Aorta (tissue), 5 donors: ENCODE measurements around the gene DCXR. TPM values are rescaled to one million over a fixed set of nuclear protein-coding genes. Genes with fewer than 3 reads are reported as not detected.
A peak's percentile ranks its signal among the peaks of the same experiment; 100 is the strongest.
"Not testable (repeated sequence)": the region's sequence is repeated elsewhere in the genome, so short reads cannot be mapped to it uniquely, and the experiment has no call there.

ENCODE experiments used
- ATAC-seq: fragments of 200-7000 bp; cut with Tn5 transposase; one replicate; pipeline ENCODE4 v1.9.1; 2022; ENCODE audit warnings: moderate library complexity; ENCODE audit not compliant: low FRiP score
- DNase-seq, 2 donors: peaks; one replicate each; pipeline ENCODE4 v3.0.0-alpha.2; 2020
- H3K27ac ChIP-seq, 2 donors: one replicate each; pipeline ENCODE4 v1.5.1; 2013; ENCODE audit warnings: low read length in 2 of 2, mild to moderate bottlenecking in 2 of 2, moderate library complexity in 2 of 2, control low read depth in 1 of 2, inconsistent platforms in 1 of 2, low read depth in 1 of 2
- H3K27me3 ChIP-seq, 2 donors: one replicate each; pipeline ENCODE4 v1.6.1; 2013; ENCODE audit warnings: control low read depth in 1 of 2, low read length in 1 of 2, mild to moderate bottlenecking in 1 of 2, moderate library complexity in 1 of 2; ENCODE audit not compliant: insufficient read depth in 2 of 2, control insufficient read depth in 1 of 2
- H3K36me3 ChIP-seq, 2 donors: one replicate each; pipeline ENCODE4 v1.6.1; 2013; ENCODE audit warnings: control low read depth in 1 of 2, low read length in 1 of 2, mild to moderate bottlenecking in 1 of 2; ENCODE audit not compliant: insufficient read depth in 2 of 2, control insufficient read depth in 1 of 2
- H3K4me1 ChIP-seq, 2 donors: one replicate each; pipeline ENCODE4 v1.6.1; 2013; ENCODE audit warnings: low read length in 2 of 2, control low read depth in 1 of 2, mild to moderate bottlenecking in 1 of 2, moderate library complexity in 1 of 2; ENCODE audit not compliant: insufficient read depth in 2 of 2, control insufficient read depth in 1 of 2
- H3K4me3 ChIP-seq, 2 donors: one replicate each; pipeline ENCODE4 v1.5.1; 2013; ENCODE audit warnings: low read length in 2 of 2, control low read depth in 1 of 2, mild to moderate bottlenecking in 1 of 2
- H3K9me3 ChIP-seq: one replicate; pipeline ENCODE4 v1.6.1; 2013; ENCODE audit warnings: mild to moderate bottlenecking, low read length; ENCODE audit not compliant: control insufficient read depth
- WGBS, 2 donors: extraction: QIAGEN DNeasy Blood & Tissue Kit; methylation state at CpG; one replicate each; pipeline ENCODE4 v1.1.7; 2013; 5-methylcytosine and 5-hydroxymethylcytosine counted together
- intact Hi-C, 2 donors: fragments of 100-400 bp; cut with DNase I; formaldehyde crosslinking; loops; one replicate each; pipeline versions ENCODE4 v1.14.2 to v1.15.0; 2022
- polyA plus RNA-seq, 2 donors: library from polyadenylated mRNA; stranded (reverse); fragments of 200-250 nt; gene quantifications; one replicate each; pipeline ENCODE4 v1.2.3, GENCODE V29; 2013
- total RNA-seq, 2 donors: library from RNA; stranded (reverse); fragmentation: NEBNext Ultra II Directional; extraction: Animal tissue kit (Norgen Biotek cat#: 25700); gene quantifications; one replicate each; pipeline ENCODE4 v1.2.1, GENCODE V29; 2021
- donor health status: healthy with polysubstance abuse.
- donor health status: Bipolar disorder and iron deficiency.
- donor health status: DM: no; HTN: no; CAD: no.
- donor health status: DM: no; HTN: no; CAD: no.
- donor health status: DM: yes; HTN: yes; CAD: no.

DCXR gene
- total and polyA plus RNA-seq, 4 donors = 34.9 to 81.0 (median 71.1) TPM

DNA sequence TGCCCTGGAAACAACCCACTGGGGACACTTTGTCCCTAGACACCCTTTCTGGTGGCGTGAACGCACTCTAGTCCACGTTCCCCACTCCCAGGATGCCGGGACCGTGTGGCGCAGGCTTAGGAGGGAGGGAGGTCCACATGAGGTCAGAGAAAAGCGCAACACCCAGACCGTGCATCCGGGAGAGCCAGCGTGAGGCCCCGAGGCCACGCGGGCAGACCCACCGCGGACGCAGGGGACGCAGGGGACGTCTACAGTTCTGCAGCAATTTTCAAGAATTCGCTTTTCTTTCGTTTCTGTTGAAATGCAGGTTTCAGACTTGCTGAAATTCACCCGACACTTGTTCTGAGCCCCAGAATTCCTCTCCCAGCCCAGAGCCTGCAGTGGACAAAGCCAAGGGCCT lies 9.4 kb upstream of the DCXR start:
- DNase-seq (no peak), ATAC-seq (no peak)
- 89% methylated on average over 21 of the region's 21 CpGs for WGBS, 2 donors
- no peaks in the 10 kb centered on the region for H3K36me3 ChIP-seq
- H3K4me3 ChIP-seq = no peak overlapping the region
- no peak overlapping the region for H3K27ac ChIP-seq
- intact Hi-C loops = no loop called here
- H3K27me3 ChIP-seq = no peaks in the 10 kb centered on the region
- H3K9me3 ChIP-seq = no peaks in the 10 kb centered on the region
- H3K4me1 ChIP-seq = no peaks in the 10 kb centered on the region

DNA sequence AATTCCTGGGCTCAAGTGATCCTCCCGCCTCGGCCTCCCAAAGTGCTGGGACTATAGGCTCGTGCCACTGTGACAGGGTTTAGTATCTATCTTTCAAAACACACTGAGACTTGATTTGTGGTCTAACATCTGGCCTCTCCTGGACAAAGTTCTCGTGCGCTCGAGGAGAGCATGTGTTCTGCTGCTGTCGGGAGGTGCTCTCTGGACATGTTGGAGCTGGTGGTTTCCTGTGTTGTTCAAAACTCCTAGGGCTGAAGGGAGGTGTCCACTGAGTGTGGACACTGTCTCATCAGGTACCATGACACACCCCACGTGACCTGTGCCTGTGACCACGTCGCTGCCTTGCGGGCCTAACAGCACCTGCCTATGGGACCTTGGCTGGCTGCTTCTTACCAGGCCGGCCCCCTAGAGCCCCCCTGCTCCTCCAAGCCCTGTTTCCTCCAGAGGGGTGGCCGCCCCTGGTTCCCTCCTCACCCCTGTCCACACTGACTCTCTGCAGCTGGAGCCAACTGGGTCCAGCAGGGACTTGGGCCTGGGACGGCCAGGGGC lies 8.5 kb upstream of the DCXR start:
- Histone ChIP-seq H3K36me3 (no peaks in the 10 kb centered on the region), H3K9me3 (no peaks in the 10 kb centered on the region), H3K4me3 (no peak overlapping the region), H3K4me1 (no peaks in the 10 kb centered on the region), H3K27ac (no peak overlapping the region), H3K27me3 (no peaks in the 10 kb centered on the region)
- no peak for DNase-seq
- no peak for ATAC-seq
- intact Hi-C loops = no loop called here
- WGBS, 2 donors = 69% methylated on average over 14 of the region's 14 CpGs

DNA sequence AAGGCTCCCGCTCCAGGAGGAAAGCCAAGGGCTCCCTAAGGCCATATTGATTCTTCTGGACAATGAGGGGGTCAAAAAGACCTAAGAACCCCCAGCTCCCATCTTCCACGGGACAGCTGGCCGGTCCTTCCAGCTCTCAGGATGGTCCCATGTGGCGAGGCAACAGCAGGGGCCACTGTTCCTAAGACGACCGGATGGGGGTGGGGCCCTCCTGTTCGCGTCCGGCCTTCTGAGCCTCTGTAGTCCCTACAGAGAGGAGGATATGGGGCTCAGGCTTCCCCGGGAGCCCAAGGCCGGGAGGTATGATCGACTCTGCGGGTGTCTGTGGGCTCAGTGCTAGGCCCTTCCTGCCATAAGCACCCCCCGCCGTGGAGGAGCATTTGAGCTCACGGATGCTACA lies 6.0 kb upstream of the DCXR start:
- no peak for ATAC-seq
- intact Hi-C loops = no loop called here
- H3K4me3 ChIP-seq = no peak overlapping the region
- H3K36me3 ChIP-seq = no peaks in the 10 kb centered on the region
- H3K9me3 ChIP-seq = no peaks in the 10 kb centered on the region
- WGBS, 2 donors = 57 to 61% methylated on average over 16 of the region's 16 CpGs
- no peaks in the 10 kb centered on the region for H3K27me3 ChIP-seq
- no peaks in the 10 kb centered on the region for H3K4me1 ChIP-seq
- no peak overlapping the region for H3K27ac ChIP-seq
- DNase-seq = no peak

DNA sequence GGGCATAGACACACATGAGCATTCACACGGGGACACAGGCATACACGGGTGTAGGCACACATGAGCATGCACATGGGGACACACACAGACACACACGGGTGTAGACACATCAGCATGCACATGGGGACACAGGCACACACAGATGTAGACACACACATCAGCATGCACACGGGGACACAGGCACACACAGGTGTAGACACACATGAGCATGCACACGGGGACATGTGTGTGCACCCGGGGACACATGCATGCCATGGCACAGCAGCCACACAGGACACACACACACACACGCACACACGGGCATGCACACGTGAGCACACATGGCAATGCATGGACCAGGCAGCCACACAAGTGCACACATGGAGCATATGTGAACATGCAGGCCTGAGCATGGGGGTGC lies 5.2 kb upstream of the DCXR start:
- ATAC-seq (no peak), DNase-seq (no peak)
- intact Hi-C loops = no loop called here
- Histone ChIP-seq H3K9me3 (no peaks in the 10 kb centered on the region), H3K36me3 (no peaks in the 10 kb centered on the region), H3K4me1 (no peaks in the 10 kb centered on the region), H3K4me3 (no peak overlapping the region), H3K27ac (no peak overlapping the region), H3K27me3 (no peaks in the 10 kb centered on the region)
- 83 to 84% methylated on average over 9 of the region's 9 CpGs for WGBS, 2 donors

DNA sequence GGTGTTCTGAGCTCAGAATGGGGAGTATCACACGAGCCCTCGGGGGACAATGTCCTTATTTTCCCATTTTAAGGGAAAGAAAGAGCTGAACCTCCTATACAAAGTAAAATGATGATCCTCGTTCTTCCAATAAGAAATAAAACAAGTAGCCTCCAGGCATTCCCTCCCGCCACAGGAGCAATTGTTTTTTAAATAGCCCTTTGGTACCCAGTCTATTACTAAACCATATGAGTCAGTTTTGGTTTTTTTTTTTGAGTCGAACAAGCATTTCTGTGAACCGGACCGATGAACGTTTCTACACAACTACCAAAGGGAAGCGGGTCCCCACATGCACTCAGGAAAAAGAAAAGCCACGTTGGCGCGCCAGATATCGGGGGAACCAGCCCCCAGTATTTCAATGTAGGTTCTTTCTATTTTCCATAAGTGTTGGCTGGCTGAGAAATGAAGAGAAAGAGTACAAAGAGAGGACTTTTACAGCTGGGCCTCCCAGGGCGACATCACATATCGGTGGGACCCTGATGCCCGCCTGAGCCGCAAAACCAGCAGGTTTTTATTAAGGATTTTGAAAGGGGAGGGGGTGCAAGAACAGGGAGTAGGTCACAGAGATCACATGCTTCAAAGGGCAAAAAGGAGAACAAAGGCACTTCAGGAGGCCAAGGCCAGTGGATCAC lies 3.8 kb upstream of the DCXR start:
- WGBS, 2 donors = 84 to 88% methylated on average over 17 of the region's 17 CpGs
- intact Hi-C loops = no loop called here
- Histone ChIP-seq H3K36me3 (no peaks in the 10 kb centered on the region), H3K9me3 (no peaks in the 10 kb centered on the region), H3K27ac (no peak overlapping the region), H3K4me1 (no peaks in the 10 kb centered on the region), H3K27me3 (no peaks in the 10 kb centered on the region), H3K4me3 (no peak overlapping the region)
- DNase-seq (no peak), ATAC-seq (no peak)

DNA sequence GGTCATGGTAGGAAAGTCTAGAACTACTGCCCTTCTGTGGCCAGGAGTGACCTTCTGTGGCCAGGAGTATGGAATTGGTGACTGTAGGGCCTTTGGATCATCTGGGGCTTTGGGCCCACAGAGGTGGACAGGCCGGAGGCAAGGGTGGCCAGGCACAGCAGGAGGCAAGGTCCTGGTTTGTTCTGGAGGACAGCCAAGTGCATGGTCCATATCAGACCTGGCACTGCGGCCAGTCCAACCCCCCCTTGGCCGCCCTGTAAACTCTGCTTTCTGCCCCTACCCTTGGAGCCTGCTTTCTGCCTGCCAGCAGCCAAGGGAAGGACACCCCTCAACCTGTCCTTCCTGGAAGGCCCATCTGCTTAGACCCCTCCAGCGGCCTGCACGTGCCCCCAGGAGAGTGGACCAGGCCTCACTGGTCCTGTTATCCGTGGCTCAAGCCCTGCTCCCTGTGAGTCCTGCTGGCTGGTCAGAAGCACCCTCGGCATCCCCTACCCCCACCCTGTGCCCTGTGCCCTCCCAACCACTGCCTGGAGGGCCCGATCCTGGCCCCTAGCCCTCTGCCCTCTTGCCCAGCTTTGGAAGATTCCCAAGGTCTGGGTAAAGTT lies 2.3 kb upstream of the DCXR start:
- Histone ChIP-seq H3K36me3 (no peaks in the 10 kb centered on the region), H3K9me3 (no peaks in the 10 kb centered on the region), H3K4me1 (no peaks in the 10 kb centered on the region), H3K27me3 (no peaks in the 10 kb centered on the region), H3K4me3 (no peak overlapping the region), H3K27ac (no peak overlapping the region)
- intact Hi-C loops = loop anchor here (5.0 to 10.0 kb wide), 2 partner anchors 58 to 285 kb away; partner anchors contain the start of gene FASN (in 1 of the 2)
- WGBS, 2 donors = 91 to 95% methylated on average over 8 of the region's 8 CpGs
- ATAC-seq (no peak), DNase-seq (no peak)

DNA sequence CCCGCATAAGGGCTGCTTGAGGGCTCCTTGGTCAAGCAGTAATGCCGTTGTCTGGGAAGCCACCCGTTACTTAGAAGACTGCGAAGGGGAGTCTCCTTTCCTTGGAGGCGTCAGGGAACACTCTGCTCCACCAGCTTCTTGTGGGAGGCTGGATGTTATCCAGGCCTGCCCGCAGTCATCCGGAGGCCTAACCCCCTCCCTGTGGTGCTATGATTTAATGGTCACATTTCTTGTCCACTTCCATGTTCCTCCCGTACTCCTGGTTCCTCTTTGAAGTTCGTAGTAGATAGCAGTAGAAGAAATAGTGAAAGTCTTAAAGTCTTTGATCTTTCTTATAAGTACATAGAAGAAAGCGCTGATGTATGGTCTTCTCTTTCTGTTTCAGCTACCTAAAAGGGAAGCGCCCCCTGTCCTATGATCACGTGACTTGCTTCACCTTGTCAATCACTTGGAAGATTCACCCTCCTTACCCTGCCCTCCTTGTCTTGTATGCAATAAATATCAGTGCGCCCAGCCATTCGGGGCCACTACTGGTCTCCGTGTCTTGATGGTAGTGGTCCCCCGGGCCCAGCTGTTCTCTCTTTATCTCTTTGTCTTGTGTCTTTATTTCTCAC lies 1.4 kb upstream of the DCXR start:
- WGBS, 2 donors = 91 to 92% methylated on average over 16 of the region's 16 CpGs
- not testable (repeated sequence) for DNase-seq, H3K27me3 ChIP-seq, H3K27ac ChIP-seq, H3K4me1 ChIP-seq, H3K9me3 ChIP-seq, H3K36me3 ChIP-seq, ATAC-seq, H3K4me3 ChIP-seq
- intact Hi-C loops = loop anchor here (5.0 to 10.0 kb wide), 2 partner anchors 58 to 286 kb away; partner anchors contain the start of gene FASN (in 1 of the 2)

DNA sequence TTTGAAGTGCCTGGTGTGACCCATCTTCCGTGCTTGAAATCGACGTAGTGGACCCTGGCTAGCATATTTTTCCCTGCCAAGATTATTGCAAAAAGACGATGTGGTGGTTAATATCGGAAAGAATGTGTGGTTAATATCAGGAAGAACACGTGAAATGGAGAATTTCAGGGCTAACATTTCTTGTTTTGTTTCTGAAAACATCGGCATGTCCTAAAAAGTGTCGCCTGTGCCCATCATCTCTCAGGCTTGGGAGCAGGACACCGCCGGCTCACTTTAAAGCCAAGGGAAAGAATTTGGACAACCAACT lies 345 bp upstream of the DCXR start:
- Histone ChIP-seq H3K9me3 (no peaks in the 10 kb centered on the region), H3K27me3 (no peaks in the 10 kb centered on the region), H3K4me3 (peak overlapping the region; percentile 3 to 9), H3K4me1 (no peaks in the 10 kb centered on the region), H3K36me3 (no peaks in the 10 kb centered on the region), H3K27ac (peak overlapping the region in 1 of 2 donors; percentile 50)
- no peak for ATAC-seq
- 6% methylated on average over 10 of the region's 10 CpGs for WGBS, 2 donors
- intact Hi-C loops = loop anchor here (5.0 to 10.0 kb wide), 2 partner anchors 59 to 287 kb away; partner anchors contain the start of gene FASN (in 1 of the 2)
- DNase-seq = no peak
